Measurements from ENCODE around the gene ZFP57.

ZFP57 gene

DNA sequence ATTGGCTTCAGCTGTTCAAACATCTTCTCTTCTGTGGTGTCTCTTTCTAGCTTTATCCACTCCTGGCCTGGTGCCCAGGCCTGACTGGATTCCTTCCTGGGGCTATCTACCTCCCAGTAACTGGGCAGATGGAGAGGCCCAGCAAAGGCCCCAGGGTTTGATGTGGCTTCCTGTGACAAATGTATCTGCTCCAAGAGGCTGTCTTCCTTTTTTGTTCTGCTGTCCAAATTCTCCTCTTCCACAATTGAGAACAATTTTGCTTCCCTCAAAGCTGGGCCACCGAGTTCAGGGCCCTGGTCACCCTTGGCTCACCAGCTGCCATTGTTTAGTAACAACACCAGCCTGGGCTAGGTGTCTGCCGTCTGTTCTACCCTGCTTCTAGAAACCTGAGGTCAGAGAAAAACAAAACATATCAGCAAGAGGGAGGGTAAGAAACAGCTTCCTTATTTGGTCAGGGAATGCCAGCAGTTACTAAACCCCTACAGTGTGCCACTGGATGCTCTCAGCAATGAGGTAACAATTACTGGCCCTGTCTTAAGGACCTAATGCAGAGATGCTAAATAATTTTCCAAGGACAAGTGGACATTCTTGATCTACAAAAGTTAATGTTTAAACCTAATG lies 3.9 kb downstream of the ZFP57 start:
- no peaks in the 10 kb centered on the region for H3K27me3 ChIP-seq (ENCODE audit: insufficient read depth, low read length, poor library complexity, severe bottlenecking)
- no peak overlapping the region for H3K4me3 ChIP-seq (ENCODE audit: low read length, poor library complexity, severe bottlenecking)
- peak overlapping the region; percentile 40; the same call in 1 of the 2 replicates for H2AFZ ChIP-seq (ENCODE audit: low read length)
- peaks cover 12% of the 10 kb centered on the region for H3K4me1 ChIP-seq (ENCODE audit: insufficient read depth, low read length, poor library complexity, severe bottlenecking)
- H3K9ac ChIP-seq (ENCODE audit: low read depth, low read length, poor library complexity, severe bottlenecking): no peak overlapping the region
- no peaks in the 10 kb centered on the region for H3K9me2 ChIP-seq (replicated peaks; ENCODE audit: low read depth, low read length)
- H3K79me2 ChIP-seq (ENCODE audit: insufficient read depth, low read length): no peaks in the 10 kb centered on the region
- no peaks in the 10 kb centered on the region for H3K9me3 ChIP-seq (ENCODE audit: insufficient read depth, low read depth, low read length)
- H3K4me2 ChIP-seq (ENCODE audit: low read depth, low read length, poor library complexity, severe bottlenecking): peak overlapping the region; percentile 37
- no peaks in the 10 kb centered on the region for H4K20me1 ChIP-seq (ENCODE audit: insufficient read depth, low read length, poor library complexity, severe bottlenecking)
- H3K36me3 ChIP-seq (ENCODE audit: insufficient read depth, low read length): no peaks in the 10 kb centered on the region
- TF ChIP-seq, protein P1, sequence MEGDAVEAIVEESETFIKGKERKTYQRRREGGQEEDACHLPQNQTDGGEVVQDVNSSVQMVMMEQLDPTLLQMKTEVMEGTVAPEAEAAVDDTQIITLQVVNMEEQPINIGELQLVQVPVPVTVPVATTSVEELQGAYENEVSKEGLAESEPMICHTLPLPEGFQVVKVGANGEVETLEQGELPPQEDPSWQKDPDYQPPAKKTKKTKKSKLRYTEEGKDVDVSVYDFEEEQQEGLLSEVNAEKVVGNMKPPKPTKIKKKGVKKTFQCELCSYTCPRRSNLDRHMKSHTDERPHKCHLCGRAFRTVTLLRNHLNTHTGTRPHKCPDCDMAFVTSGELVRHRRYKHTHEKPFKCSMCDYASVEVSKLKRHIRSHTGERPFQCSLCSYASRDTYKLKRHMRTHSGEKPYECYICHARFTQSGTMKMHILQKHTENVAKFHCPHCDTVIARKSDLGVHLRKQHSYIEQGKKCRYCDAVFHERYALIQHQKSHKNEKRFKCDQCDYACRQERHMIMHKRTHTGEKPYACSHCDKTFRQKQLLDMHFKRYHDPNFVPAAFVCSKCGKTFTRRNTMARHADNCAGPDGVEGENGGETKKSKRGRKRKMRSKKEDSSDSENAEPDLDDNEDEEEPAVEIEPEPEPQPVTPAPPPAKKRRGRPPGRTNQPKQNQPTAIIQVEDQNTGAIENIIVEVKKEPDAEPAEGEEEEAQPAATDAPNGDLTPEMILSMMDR (conservative IDR thresholded peaks at IDR 0.05; ENCODE audit: low read length): no peak
- no peak for TF ChIP-seq EZH2phosphoT487 (IDR thresholded peaks at IDR 0.05; ENCODE audit: borderline replicate concordance)
- H3F3A ChIP-seq (ENCODE audit: low read depth): no peaks in the 10 kb centered on the region

DNA sequence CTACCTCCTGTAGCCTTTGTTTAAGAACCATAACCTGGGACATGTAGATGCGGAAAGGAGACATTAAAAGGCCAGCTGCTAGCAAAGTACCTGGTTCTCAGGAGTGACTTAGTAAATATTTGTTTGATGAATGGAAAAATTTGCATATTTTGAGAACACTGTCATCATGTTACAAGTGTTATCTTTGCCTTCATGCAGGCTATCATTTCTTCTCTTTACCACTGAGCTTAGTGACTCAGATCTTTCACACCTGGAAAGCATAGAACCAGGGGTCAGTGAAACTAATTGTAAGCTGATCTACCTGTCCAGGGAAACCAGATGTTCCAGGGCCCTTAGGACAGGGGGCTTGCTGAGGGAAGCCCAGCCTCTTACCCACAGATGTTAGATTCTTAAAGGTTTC lies 5.4 kb downstream of the ZFP57 start:
- no peak overlapping the region for H3K4me2 ChIP-seq (ENCODE audit: low read depth, low read length, poor library complexity, severe bottlenecking)
- H3K27me3 ChIP-seq (ENCODE audit: insufficient read depth, low read length, poor library complexity, severe bottlenecking): peaks cover 5% of the 10 kb centered on the region
- no peaks in the 10 kb centered on the region for H3K9me2 ChIP-seq (replicated peaks; ENCODE audit: low read depth, low read length)
- no peaks in the 10 kb centered on the region for H4K20me1 ChIP-seq (ENCODE audit: insufficient read depth, low read length, poor library complexity, severe bottlenecking)
- H3K4me3 ChIP-seq (ENCODE audit: low read length, poor library complexity, severe bottlenecking): no peak overlapping the region
- no peak overlapping the region for H2AFZ ChIP-seq (ENCODE audit: low read length)
- H3K4me1 ChIP-seq (ENCODE audit: insufficient read depth, low read length, poor library complexity, severe bottlenecking): peaks cover 12% of the 10 kb centered on the region
- no peaks in the 10 kb centered on the region for H3K79me2 ChIP-seq (ENCODE audit: insufficient read depth, low read length)
- no peaks in the 10 kb centered on the region for H3K36me3 ChIP-seq (ENCODE audit: insufficient read depth, low read length)
- H3K9ac ChIP-seq (ENCODE audit: low read depth, low read length, poor library complexity, severe bottlenecking): no peak overlapping the region
- H3F3A ChIP-seq (ENCODE audit: low read depth): no peaks in the 10 kb centered on the region
- TF ChIP-seq, protein P1 (conservative IDR thresholded peaks at IDR 0.05; ENCODE audit: low read length): no peak
- TF ChIP-seq EZH2phosphoT487 (IDR thresholded peaks at IDR 0.05; ENCODE audit: borderline replicate concordance): no peak
- H3K9me3 ChIP-seq (ENCODE audit: insufficient read depth, low read depth, low read length): no peaks in the 10 kb centered on the region

GRCh38 chr6:29674008-29674407 lies 6.9 kb downstream of the ZFP57 start:
- Histone ChIP-seq H3K4me3 (ENCODE audit: low read length, poor library complexity, severe bottlenecking) (no peak overlapping the region), H3K9me2 (replicated peaks; ENCODE audit: low read depth, low read length) (no peaks in the 10 kb centered on the region), H3K79me2 (ENCODE audit: insufficient read depth, low read length) (no peaks in the 10 kb centered on the region), H3K36me3 (ENCODE audit: insufficient read depth, low read length) (no peaks in the 10 kb centered on the region), H3F3A (ENCODE audit: low read depth) (no peaks in the 10 kb centered on the region), H3K27me3 (ENCODE audit: insufficient read depth, low read length, poor library complexity, severe bottlenecking) (peaks cover 5% of the 10 kb centered on the region), H3K4me2 (ENCODE audit: low read depth, low read length, poor library complexity, severe bottlenecking) (no peak overlapping the region), H3K4me1 (ENCODE audit: insufficient read depth, low read length, poor library complexity, severe bottlenecking) (peaks cover 12% of the 10 kb centered on the region), H2AFZ (ENCODE audit: low read length) (no peak overlapping the region), H4K20me1 (ENCODE audit: insufficient read depth, low read length, poor library complexity, severe bottlenecking) (no peaks in the 10 kb centered on the region), H3K9me3 (ENCODE audit: insufficient read depth, low read depth, low read length) (no peaks in the 10 kb centered on the region), H3K9ac (ENCODE audit: low read depth, low read length, poor library complexity, severe bottlenecking) (no peak overlapping the region)
- TF ChIP-seq EZH2phosphoT487 (IDR thresholded peaks at IDR 0.05; ENCODE audit: borderline replicate concordance): no peak
- TF ChIP-seq, protein P1 (conservative IDR thresholded peaks at IDR 0.05; ENCODE audit: low read length): no peak
